Neural progenitor cell (in vitro differentiated cells): ENCODE data around the gene MYL5. TPM values are rescaled to one million over a fixed set of nuclear protein-coding genes. Genes with fewer than 3 reads are reported as not detected.

Source experiments
- DNase-seq: peaks from one replicate; pipeline ENCODE4 v3.0.0-alpha.2; 2016; ENCODE audit warnings: low spot score
- H2AFZ ChIP-seq: fragments of 200-600 bp; sonication (generic); replicated peaks from 2 replicates; pipeline ENCODE4 v1.6.1; 2016; ENCODE audit warnings: antibody characterized with exemption
- H3F3A ChIP-seq: fragments of 200-600 bp; sonication (generic); 2 replicates; pipeline ENCODE4 v1.6.1; 2016; ENCODE audit warnings: antibody characterized with exemption, low read depth
- H3K27ac ChIP-seq: fragments of 200-600 bp; sonication (generic); 2 replicates; pipeline ENCODE4 v1.5.1; 2016; ENCODE audit warnings: mild to moderate bottlenecking
- H3K27me3 ChIP-seq: fragments of 200-600 bp; sonication (generic); 2 replicates; pipeline ENCODE4 v1.6.1; 2016; ENCODE audit warnings: mild to moderate bottlenecking, moderate library complexity
- H3K36me3 ChIP-seq: fragments of 200-600 bp; sonication (generic); 2 replicates; pipeline ENCODE4 v1.5.1; 2016
- H3K4me1 ChIP-seq: fragments of 200-600 bp; sonication (generic); 2 replicates; pipeline ENCODE4 v1.6.1; 2016; ENCODE audit warnings: mixed run types
- H3K4me2 ChIP-seq: fragments of 200-600 bp; sonication (generic); 2 replicates; pipeline ENCODE4 v1.6.1; 2016
- H3K4me3 ChIP-seq: fragments of 200-600 bp; sonication (generic); 2 replicates; pipeline ENCODE4 v1.5.1; 2016
- H3K79me2 ChIP-seq: fragments of 200-600 bp; sonication (generic); 2 replicates; pipeline ENCODE4 v1.6.1; 2016; ENCODE audit warnings: low read depth
- H3K9ac ChIP-seq: fragments of 200-600 bp; sonication (generic); 2 replicates; pipeline ENCODE4 v1.6.1; 2016
- H3K9me3 ChIP-seq: fragments of 200-600 bp; sonication (generic); 2 replicates; pipeline ENCODE4 v1.5.1; 2016; ENCODE audit warnings: low read depth
- H4K20me1 ChIP-seq: fragments of 200-600 bp; sonication (generic); 2 replicates; pipeline ENCODE4 v1.6.1; 2016; ENCODE audit warnings: low read depth
- H3K27ac Mint-ChIP-seq: 3 replicates; pipeline ENCODE4 v1.8.0; 2021; ENCODE audit warnings: mixed read lengths
- H3K27me3 Mint-ChIP-seq: 2 replicates; pipeline ENCODE4 v1.8.0; 2022; ENCODE audit warnings: low read depth, mild to moderate bottlenecking, inconsistent platforms, moderate library complexity, mixed read lengths; ENCODE audit not compliant: insufficient read depth
- H3K36me3 Mint-ChIP-seq: 3 replicates; pipeline ENCODE4 v1.8.0; 2021; ENCODE audit warnings: mixed read lengths
- H3K4me1 Mint-ChIP-seq: 3 replicates; pipeline ENCODE4 v1.8.0; 2021; ENCODE audit warnings: mixed read lengths
- H3K4me3 Mint-ChIP-seq: 3 replicates; pipeline ENCODE4 v1.8.0; 2021; ENCODE audit warnings: mild to moderate bottlenecking, moderate library complexity, mixed read lengths
- H3K9me3 Mint-ChIP-seq: 3 replicates; pipeline ENCODE4 v1.8.0; 2020; ENCODE audit warnings: mixed read lengths
- CTCF ChIP-seq: fragments of 200-600 bp; sonication (generic); IDR thresholded peaks from 2 replicates; pipeline ENCODE4 v1.5.1; 2017; ENCODE audit warnings: antibody characterized with exemption, mild to moderate bottlenecking
- EZH2 ChIP-seq: fragments of 200-600 bp; sonication (generic); IDR thresholded peaks from 2 replicates; pipeline ENCODE4 v1.6.1; 2017; ENCODE audit warnings: antibody characterized with exemption, mild to moderate bottlenecking, moderate library complexity
- EZH2phosphoT487 ChIP-seq: fragments of 200-600 bp; sonication (generic); IDR thresholded peaks from 2 replicates; pipeline ENCODE4 v1.6.1; 2017; ENCODE audit warnings: antibody characterized with exemption
- total RNA-seq: library from RNA; depleted of rRNA; stranded (reverse); fragments of >200 nt; gene quantifications from 2 replicates; pipeline ENCODE4 v1.2.3, GENCODE V29; 2015; ENCODE audit warnings: low replicate concordance

The MYL5 gene
- total RNA-seq, 1 donor from 2014 or later: 0.21 TPM

- Mint-ChIP-seq H3K36me3 (no peaks in the 10 kb centered on the region), H3K9me3 (peaks cover 2% of the 10 kb centered on the region), H3K27ac (no peak overlapping the region), H3K4me3 (no peak overlapping the region), H3K4me1 (peaks cover 7% of the 10 kb centered on the region), H3K27me3 (no peaks in the 10 kb centered on the region)
- Histone ChIP-seq H3K27ac (no peak overlapping the region), H3K9me3 (no peaks in the 10 kb centered on the region), H3F3A (peaks cover 10% of the 10 kb centered on the region), H3K9ac (no peak overlapping the region), H3K27me3 (no peaks in the 10 kb centered on the region), H3K79me2 (no peaks in the 10 kb centered on the region), H3K36me3 (no peaks in the 10 kb centered on the region), H3K4me2 (no peak overlapping the region), H3K4me1 (peaks cover 13% of the 10 kb centered on the region), H2AFZ (no peak overlapping the region), H3K4me3 (no peak overlapping the region), H4K20me1 (no peaks in the 10 kb centered on the region)
- TF ChIP-seq EZH2phosphoT487: no peak
- TF ChIP-seq CTCF: no peak
- no peak for TF ChIP-seq EZH2
- peak; percentile 55 for DNase-seq
Observed at GRCh38 chr4:650951-651883, 23.1 kb upstream of the MYL5 start.

GRCh38 chr4:651884-652642 lies 22.3 kb upstream of the MYL5 start:
- Mint-ChIP-seq H3K4me1 (peaks cover 7% of the 10 kb centered on the region), H3K27me3 (peaks cover 4% of the 10 kb centered on the region), H3K9me3 (peaks cover 2% of the 10 kb centered on the region), H3K36me3 (no peaks in the 10 kb centered on the region), H3K27ac (peak overlapping the region; percentile 81), H3K4me3 (no peak overlapping the region)
- Histone ChIP-seq H3K27me3 (no peaks in the 10 kb centered on the region), H3K36me3 (no peaks in the 10 kb centered on the region), H3K9ac (no peak overlapping the region), H3F3A (peaks cover 10% of the 10 kb centered on the region), H3K4me2 (no peak overlapping the region), H3K9me3 (no peaks in the 10 kb centered on the region), H4K20me1 (no peaks in the 10 kb centered on the region), H2AFZ (no peak overlapping the region), H3K79me2 (no peaks in the 10 kb centered on the region), H3K4me3 (no peak overlapping the region), H3K27ac (no peak overlapping the region), H3K4me1 (peaks cover 13% of the 10 kb centered on the region)
- no peak for TF ChIP-seq EZH2
- TF ChIP-seq CTCF: no peak
- no peak for TF ChIP-seq EZH2phosphoT487
- DNase-seq: no peak

GRCh38 chr4:653080-653821 lies 21.1 kb upstream of the MYL5 start:
- no peaks in the 10 kb centered on the region for H3K36me3 Mint-ChIP-seq
- Histone ChIP-seq H3F3A (peaks cover 6% of the 10 kb centered on the region), H3K27me3 (no peaks in the 10 kb centered on the region), H3K4me2 (no peak overlapping the region), H2AFZ (no peak overlapping the region), H3K4me1 (peaks cover 8% of the 10 kb centered on the region), H4K20me1 (no peaks in the 10 kb centered on the region), H3K27ac (no peak overlapping the region), H3K4me3 (no peak overlapping the region), H3K79me2 (no peaks in the 10 kb centered on the region), H3K9me3 (no peaks in the 10 kb centered on the region), H3K9ac (no peak overlapping the region), H3K36me3 (no peaks in the 10 kb centered on the region)
- H3K27ac Mint-ChIP-seq: peak overlapping the region; percentile 17
- TF ChIP-seq CTCF: no peak
- TF ChIP-seq EZH2: no peak
- TF ChIP-seq EZH2phosphoT487: no peak
- H3K4me3 Mint-ChIP-seq: no peak overlapping the region
- DNase-seq: no peak
- peaks cover 2% of the 10 kb centered on the region for H3K9me3 Mint-ChIP-seq
- peaks cover 7% of the 10 kb centered on the region for H3K4me1 Mint-ChIP-seq
- peaks cover 4% of the 10 kb centered on the region for H3K27me3 Mint-ChIP-seq
